Activated effector memory CD4-positive, alpha-beta T cell treated with anti-CD3 and anti-CD28 coated beads, Interleukin-2, amount 50 U/mL, for 16 hours (primary cell): ENCODE measurements around the gene HNRNPLL.
A peak's percentile ranks its signal among the peaks of the same experiment; 100 is the strongest.
"Not testable (repeated sequence)": the region's sequence is repeated elsewhere in the genome, so short reads cannot be mapped to it uniquely, and the experiment has no call there.

Source experiments
- DNase-seq: peaks from one replicate; pipeline ENCODE4 v3.0.0-alpha.2; 2020

Gene HNRNPLL

GRCh38 chr2:38619458-38620164 lies 16.9 kb upstream of the HNRNPLL start:
- DNase-seq: no peak

GRCh38 chr2:38617301-38617700 lies 14.6 kb upstream of the HNRNPLL start:
- no peak for DNase-seq

- no peak for DNase-seq
Measured at GRCh38 chr2:38615237-38615636, 12.5 kb upstream of the HNRNPLL start.

- no peak for DNase-seq
Measured at GRCh38 chr2:38613849-38614213, 11.1 kb upstream of the HNRNPLL start.

GRCh38 chr2:38613126-38613848 lies 10.6 kb upstream of the HNRNPLL start:
- no peak for DNase-seq

GRCh38 chr2:38610851-38611801 lies 8.4 kb upstream of the HNRNPLL start:
- peak; percentile 69 for DNase-seq

- DNase-seq: not testable (repeated sequence)
Measured at GRCh38 chr2:38609246-38609645, 6.5 kb upstream of the HNRNPLL start.

- no peak for DNase-seq
Measured at GRCh38 chr2:38608755-38609154, 6.0 kb upstream of the HNRNPLL start.

GRCh38 chr2:38605298-38605830 lies 2.6 kb upstream of the HNRNPLL start:
- no peak for DNase-seq

GRCh38 chr2:38603402-38604290 lies 918 bp upstream of the HNRNPLL start:
- peak; percentile 94 for DNase-seq

GRCh38 chr2:38602136-38602731 lies 494 bp downstream of the HNRNPLL start:
- DNase-seq: peak; percentile 81

GRCh38 chr2:38601463-38602135 lies 1.1 kb downstream of the HNRNPLL start:
- DNase-seq: no peak

- no peak for DNase-seq
Measured at GRCh38 chr2:38600921-38601455, 1.7 kb downstream of the HNRNPLL start.

GRCh38 chr2:38600242-38600891 lies 2.4 kb downstream of the HNRNPLL start:
- DNase-seq: peak; percentile 72

GRCh38 chr2:38599706-38600105 lies 3.0 kb downstream of the HNRNPLL start:
- DNase-seq: no peak

GRCh38 chr2:38598991-38599295 lies 3.8 kb downstream of the HNRNPLL start:
- DNase-seq: no peak

GRCh38 chr2:38598200-38598990 lies 4.3 kb downstream of the HNRNPLL start:
- no peak for DNase-seq

GRCh38 chr2:38597115-38597514 lies 5.6 kb downstream of the HNRNPLL start:
- no peak for DNase-seq

GRCh38 chr2:38596229-38596628 lies 6.5 kb downstream of the HNRNPLL start:
- no peak for DNase-seq

- DNase-seq: no peak
Measured at GRCh38 chr2:38592951-38593350, 9.8 kb downstream of the HNRNPLL start.
